ENCODE measurements around the gene BRSK2.

BRSK2 gene

GRCh38 chr11:1367721-1368120 is 22.0 kb upstream of the BRSK2 start:
- no peak overlapping the region for H3K4me3 ChIP-seq (ENCODE audit: low read length)
- no peak for DNase-seq (ENCODE audit: low read depth)
- TF ChIP-seq CTCF (IDR thresholded peaks at IDR 0.05; ENCODE audit: insufficient read depth, low read depth, low read length, missing control alignments) = no peak

GRCh38 chr11:1368216-1368615 is 21.5 kb upstream of the BRSK2 start:
- no peak for TF ChIP-seq CTCF (IDR thresholded peaks at IDR 0.05; ENCODE audit: insufficient read depth, low read depth, low read length, missing control alignments)
- H3K4me3 ChIP-seq (ENCODE audit: low read length) = no peak overlapping the region
- no peak for DNase-seq (ENCODE audit: low read depth)

- no peak for TF ChIP-seq CTCF (IDR thresholded peaks at IDR 0.05; ENCODE audit: insufficient read depth, low read depth, low read length, missing control alignments)
- DNase-seq (ENCODE audit: low read depth) = no peak
- no peak overlapping the region for H3K4me3 ChIP-seq (ENCODE audit: low read length)
Measured at GRCh38 chr11:1368966-1369365, 20.8 kb upstream of the BRSK2 start.

- TF ChIP-seq CTCF (IDR thresholded peaks at IDR 0.05; ENCODE audit: insufficient read depth, low read depth, low read length, missing control alignments) = no peak
- DNase-seq (ENCODE audit: low read depth) = no peak
- H3K4me3 ChIP-seq (ENCODE audit: low read length) = no peak overlapping the region
Measured at GRCh38 chr11:1369371-1370005, 20.2 kb upstream of the BRSK2 start.

GRCh38 chr11:1370186-1371025 is 19.3 kb upstream of the BRSK2 start:
- no peak for DNase-seq (ENCODE audit: low read depth)
- no peak overlapping the region for H3K4me3 ChIP-seq (ENCODE audit: low read length)
- TF ChIP-seq CTCF (IDR thresholded peaks at IDR 0.05; ENCODE audit: insufficient read depth, low read depth, low read length, missing control alignments) = no peak

GRCh38 chr11:1371026-1371325 is 18.8 kb upstream of the BRSK2 start:
- no peak for DNase-seq (ENCODE audit: low read depth)
- H3K4me3 ChIP-seq (ENCODE audit: low read length) = no peak overlapping the region
- TF ChIP-seq CTCF (IDR thresholded peaks at IDR 0.05; ENCODE audit: insufficient read depth, low read depth, low read length, missing control alignments) = no peak

GRCh38 chr11:1371377-1371776 is 18.4 kb upstream of the BRSK2 start:
- H3K4me3 ChIP-seq (ENCODE audit: low read length) = no peak overlapping the region
- no peak for TF ChIP-seq CTCF (IDR thresholded peaks at IDR 0.05; ENCODE audit: insufficient read depth, low read depth, low read length, missing control alignments)
- DNase-seq (ENCODE audit: low read depth) = no peak

Data from epithelial cell of esophagus (primary cell).